Measurements from ENCODE around the gene ACAD8.
"Not testable (repeated sequence)": the region's sequence is repeated elsewhere in the genome, so short reads cannot be mapped to it uniquely, and the experiment has no call there.

ACAD8 gene

GRCh38 chr11:134252346-134253187, 801 bp upstream of the ACAD8 start (continued):
- TF ChIP-seq, protein P1, sequence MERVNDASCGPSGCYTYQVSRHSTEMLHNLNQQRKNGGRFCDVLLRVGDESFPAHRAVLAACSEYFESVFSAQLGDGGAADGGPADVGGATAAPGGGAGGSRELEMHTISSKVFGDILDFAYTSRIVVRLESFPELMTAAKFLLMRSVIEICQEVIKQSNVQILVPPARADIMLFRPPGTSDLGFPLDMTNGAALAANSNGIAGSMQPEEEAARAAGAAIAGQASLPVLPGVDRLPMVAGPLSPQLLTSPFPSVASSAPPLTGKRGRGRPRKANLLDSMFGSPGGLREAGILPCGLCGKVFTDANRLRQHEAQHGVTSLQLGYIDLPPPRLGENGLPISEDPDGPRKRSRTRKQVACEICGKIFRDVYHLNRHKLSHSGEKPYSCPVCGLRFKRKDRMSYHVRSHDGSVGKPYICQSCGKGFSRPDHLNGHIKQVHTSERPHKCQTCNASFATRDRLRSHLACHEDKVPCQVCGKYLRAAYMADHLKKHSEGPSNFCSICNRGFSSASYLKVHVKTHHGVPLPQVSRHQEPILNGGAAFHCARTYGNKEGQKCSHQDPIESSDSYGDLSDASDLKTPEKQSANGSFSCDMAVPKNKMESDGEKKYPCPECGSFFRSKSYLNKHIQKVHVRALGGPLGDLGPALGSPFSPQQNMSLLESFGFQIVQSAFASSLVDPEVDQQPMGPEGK (CRISPR knock-in tag; IDR thresholded peaks at IDR 0.05; ENCODE audit: borderline replicate concordance), result no peak
- TF ChIP-seq ZC3H10 (CRISPR knock-in tag; IDR thresholded peaks at IDR 0.05) (no peak), CSDC2 (CRISPR knock-in tag; IDR thresholded peaks at IDR 0.05) (no peak), GLIS3 (CRISPR knock-in tag; IDR thresholded peaks at IDR 0.05) (no peak), ESRRG (CRISPR knock-in tag; IDR thresholded peaks at IDR 0.05) (no peak), ZFP3 (CRISPR knock-in tag; IDR thresholded peaks at IDR 0.05) (no peak), PPARA (CRISPR knock-in tag; IDR thresholded peaks at IDR 0.05; ENCODE audit: borderline replicate concordance) (no peak), SNAI2 (CRISPR knock-in tag; IDR thresholded peaks at IDR 0.05) (no peak), BACH2 (CRISPR knock-in tag; IDR thresholded peaks at IDR 0.05; ENCODE audit: borderline replicate concordance) (no peak), OSR1 (CRISPR knock-in tag; IDR thresholded peaks at IDR 0.05) (no peak)

DNA sequence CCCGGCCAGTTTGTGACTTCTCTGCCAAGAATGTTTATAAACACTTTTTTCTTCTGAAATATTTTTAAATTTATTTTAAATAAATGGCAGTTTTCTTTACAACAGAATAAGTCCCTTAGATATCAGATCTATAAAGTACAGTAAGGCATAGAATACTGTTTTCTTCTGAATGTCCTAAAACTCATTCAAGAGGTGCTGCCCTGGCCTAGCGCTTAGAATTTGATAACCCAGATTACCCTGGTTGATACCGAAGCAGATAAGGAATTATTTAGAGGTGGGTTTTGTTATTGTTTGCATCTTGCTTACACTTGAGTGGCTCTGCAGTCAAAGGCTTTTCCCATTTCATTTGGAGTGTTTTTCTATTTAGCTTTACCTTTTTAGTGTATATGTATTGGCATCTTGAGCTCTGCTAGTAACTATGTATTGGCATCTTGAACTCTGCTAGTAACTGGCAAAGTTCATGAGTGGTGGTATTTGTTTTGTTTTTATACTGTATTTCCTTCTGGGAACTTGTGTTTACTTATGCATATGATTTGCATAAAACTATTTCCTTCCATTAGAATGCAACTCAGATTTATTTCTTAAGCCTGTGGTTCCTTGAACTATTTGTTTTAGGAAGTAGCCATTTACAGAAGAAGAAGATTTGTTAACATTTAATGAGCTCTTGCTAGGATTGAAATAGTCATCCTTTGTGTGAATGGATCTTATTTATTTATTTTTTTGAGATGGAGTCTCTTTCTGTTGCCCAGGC, 1.2 kb downstream of the ACAD8 start:
- ATAC-seq, result no peak

GRCh38 chr11:134255184-134255561, 1.8 kb downstream of the ACAD8 start:
- not testable (repeated sequence) for ATAC-seq

More for the DNA sequence above, 1.2 kb downstream of the ACAD8 start:
- TF ChIP-seq PPARA (CRISPR knock-in tag; IDR thresholded peaks at IDR 0.05; ENCODE audit: borderline replicate concordance) (no peak), ZFP30 (CRISPR knock-in tag; IDR thresholded peaks at IDR 0.05) (no peak), CSRNP3 (CRISPR knock-in tag; IDR thresholded peaks at IDR 0.05) (no peak), CREB5 (CRISPR knock-in tag; IDR thresholded peaks at IDR 0.05; ENCODE audit: low read depth) (no peak), GLIS3 (CRISPR knock-in tag; IDR thresholded peaks at IDR 0.05) (no peak), TCF4 (CRISPR knock-in tag; IDR thresholded peaks at IDR 0.05; ENCODE audit: borderline replicate concordance) (no peak)

- no peak for ATAC-seq
- TF ChIP-seq ARNTL (CRISPR knock-in tag; IDR thresholded peaks at IDR 0.05; ENCODE audit: borderline replicate concordance, low read depth) (no peak), ZFP3 (CRISPR knock-in tag; IDR thresholded peaks at IDR 0.05) (no peak)
Observed at GRCh38 chr11:134257101-134257500, 3.7 kb downstream of the ACAD8 start.

- ATAC-seq, result no peak
- TF ChIP-seq GLIS3 (CRISPR knock-in tag; IDR thresholded peaks at IDR 0.05) (no peak), CREB5 (CRISPR knock-in tag; IDR thresholded peaks at IDR 0.05; ENCODE audit: low read depth) (no peak), ISL1 (CRISPR knock-in tag; IDR thresholded peaks at IDR 0.05) (no peak)
Observed at GRCh38 chr11:134258577-134258976, 5.2 kb downstream of the ACAD8 start.

- ATAC-seq, result no peak
- TF ChIP-seq PPARA (CRISPR knock-in tag; IDR thresholded peaks at IDR 0.05; ENCODE audit: borderline replicate concordance) (no peak), ZFP3 (CRISPR knock-in tag; IDR thresholded peaks at IDR 0.05) (no peak)
Observed at GRCh38 chr11:134260503-134260902, 7.1 kb downstream of the ACAD8 start.

Data from SK-N-SH treated with all-trans-retinoic acid at 6 μM for 48 hours (cell line).